COR-L47 (cell line): ENCODE measurements around the gene NTM.
A peak's percentile ranks its signal among the peaks of the same experiment; 100 is the strongest.
"Not testable (repeated sequence)": the region's sequence is repeated elsewhere in the genome, so short reads cannot be mapped to it uniquely, and the experiment has no call there.

Experiments
- DNase-seq: peaks from one replicate; lab custom pipeline; 2025; lab: John Stamatoyannopoulos, UW

NTM gene

DNA sequence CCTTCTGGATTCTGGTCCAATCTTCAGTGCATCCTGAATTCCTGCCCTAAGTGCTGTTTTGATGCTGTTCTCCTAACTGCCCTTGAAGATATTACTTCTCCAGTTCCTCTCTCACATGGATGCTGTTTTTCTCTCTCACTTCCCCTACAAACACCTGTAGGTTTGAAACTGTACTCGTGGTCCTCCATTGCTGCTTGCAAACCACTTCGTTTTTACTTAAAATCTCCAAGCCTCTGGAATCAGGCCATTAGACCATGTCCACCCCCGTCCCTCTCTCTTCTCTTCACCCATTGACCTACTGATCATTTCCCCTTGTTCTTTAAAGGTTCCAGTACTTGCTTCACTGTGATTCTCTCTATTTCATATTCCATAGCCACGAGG lies 988.1 kb downstream of the NTM start:
- no peak for DNase-seq

DNA sequence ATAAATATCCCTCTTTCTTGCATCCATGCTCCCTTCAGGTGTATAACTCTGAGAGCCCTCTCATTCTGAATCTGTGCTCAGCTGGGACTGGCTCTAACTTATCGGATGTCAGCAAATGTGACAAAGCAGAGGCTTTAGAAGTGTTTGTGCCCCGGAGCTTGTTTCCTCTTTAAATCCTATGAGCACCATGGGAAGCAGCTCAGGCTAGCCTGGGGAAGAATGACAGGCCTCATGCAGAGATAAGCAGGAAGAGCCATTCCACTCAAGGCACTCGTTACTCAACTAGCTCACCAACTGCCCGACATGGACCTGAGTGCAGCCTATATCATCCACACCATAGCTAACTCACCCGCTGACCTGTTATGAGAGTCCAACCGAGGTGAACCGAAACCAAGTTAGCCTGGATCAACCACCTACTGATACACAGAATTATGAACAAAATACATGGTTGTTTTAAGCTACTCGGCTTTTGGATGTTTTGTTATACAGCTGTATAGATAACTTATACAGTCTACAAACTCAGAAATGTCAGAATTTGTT lies 990.7 kb downstream of the NTM start:
- DNase-seq: no peak

DNA sequence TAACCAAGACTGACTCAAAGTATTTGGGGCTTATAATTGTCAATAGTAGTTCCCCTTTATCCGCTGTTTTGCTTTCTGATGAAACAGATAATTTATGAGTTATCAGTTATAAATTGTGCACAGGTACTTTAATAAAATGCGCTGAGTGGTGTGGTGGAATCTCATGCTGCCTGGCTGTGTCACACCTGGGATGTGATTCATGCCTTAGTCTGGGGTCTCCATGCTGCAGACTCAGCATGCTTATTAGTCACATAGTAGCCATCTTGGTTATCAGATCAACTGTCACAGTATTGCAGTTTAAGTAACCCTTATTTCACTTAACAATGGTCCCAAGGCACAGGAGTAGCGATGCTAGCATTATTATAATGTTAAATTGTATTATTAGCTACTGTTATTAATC lies 995.2 kb downstream of the NTM start:
- DNase-seq: no peak

DNA sequence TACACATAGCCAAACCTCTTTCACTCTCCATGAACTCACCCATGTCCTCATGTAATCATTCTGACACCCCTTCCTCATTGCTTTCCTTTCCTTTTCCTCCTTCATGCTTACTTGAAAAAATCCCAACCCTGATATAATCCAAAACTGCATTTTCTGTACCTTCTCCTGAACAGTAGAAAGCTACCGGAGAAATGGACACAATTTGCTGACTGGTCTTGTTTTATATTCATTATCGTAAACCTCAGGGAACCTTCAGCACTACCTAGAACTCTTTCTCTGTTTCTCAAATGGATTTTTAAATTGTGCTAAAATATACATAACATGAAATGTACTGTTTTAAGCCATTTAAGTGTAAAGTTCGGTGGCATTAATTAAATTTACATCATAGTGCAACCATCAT lies 996.9 kb downstream of the NTM start:
- no peak for DNase-seq

DNA sequence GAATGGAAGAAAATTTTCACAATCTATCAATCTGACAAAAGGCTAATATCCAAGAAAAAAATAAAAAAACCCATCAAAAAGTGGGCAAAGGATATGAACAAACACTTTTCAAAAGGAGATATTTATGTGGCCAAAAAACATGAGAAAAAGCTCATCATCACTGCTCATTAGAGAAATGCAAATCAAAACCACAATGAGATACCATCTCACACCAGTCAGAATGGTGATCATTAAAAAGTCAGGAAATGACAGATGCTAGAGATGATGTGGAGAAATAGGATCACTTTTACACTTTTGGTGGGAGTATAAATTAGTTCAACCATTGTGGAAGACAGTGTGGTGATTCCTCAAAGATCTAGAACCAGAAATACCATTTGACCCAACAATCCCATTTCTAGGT lies 999.7 kb downstream of the NTM start:
- DNase-seq: not testable (repeated sequence)

DNA sequence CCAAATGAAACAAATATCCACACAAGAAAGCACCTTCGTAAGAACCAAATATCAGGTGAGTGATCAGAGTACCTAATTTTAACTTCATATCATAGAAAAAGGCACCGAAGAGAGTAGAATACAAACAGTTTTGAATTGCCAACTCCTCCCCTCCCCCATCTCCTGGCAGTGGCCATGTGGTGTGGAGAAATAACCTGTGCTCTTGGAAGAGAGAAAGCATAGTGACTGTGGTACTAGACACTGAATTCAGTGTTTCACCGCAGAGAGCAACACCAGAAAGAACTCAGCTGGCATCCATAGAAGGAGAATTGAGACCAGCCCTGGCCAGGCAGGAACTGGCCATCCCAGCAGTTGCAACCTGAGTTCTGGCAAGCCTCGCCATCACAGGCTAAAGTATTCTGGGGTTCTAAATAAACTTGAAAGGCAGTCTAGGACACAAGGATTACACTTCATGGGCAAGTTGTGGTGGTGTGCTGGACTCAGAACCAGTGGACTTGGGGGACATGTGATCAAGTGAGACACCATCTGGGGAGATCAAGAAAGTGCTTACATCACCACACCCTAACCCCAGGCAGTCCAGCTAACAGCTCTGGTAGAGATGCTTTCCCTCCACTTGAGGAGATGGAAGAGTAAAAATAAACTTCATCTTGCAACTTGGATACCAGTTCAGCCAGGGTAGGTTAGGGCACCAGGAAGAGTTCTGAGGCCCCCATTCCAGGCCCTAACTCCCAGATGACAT lies 1003.2 kb downstream of the NTM start:
- DNase-seq: peak; percentile 15

DNA sequence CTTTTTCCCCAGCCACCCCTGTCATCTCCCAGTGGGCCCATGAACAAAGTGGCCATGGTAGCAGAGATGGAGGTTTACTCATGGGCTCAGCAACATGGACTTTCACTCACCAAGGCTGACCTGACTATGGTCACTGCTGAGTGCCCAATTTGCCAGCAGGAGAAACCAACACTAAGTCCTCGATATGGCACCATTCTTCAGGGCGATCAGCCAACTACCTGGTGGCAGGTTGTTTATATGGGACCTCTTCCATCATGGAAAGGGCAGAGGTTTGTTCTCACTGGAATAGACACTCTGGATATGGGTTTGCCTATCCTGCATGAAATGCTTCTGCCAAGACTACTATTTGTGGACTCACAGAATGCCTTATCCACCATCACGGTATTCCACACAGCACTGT lies 1009.1 kb downstream of the NTM start:
- no peak for DNase-seq
